ENCODE measurements around the gene SLAMF9.
A peak's percentile ranks its signal among the peaks of the same experiment; 100 is the strongest.

Gene SLAMF9

DNA sequence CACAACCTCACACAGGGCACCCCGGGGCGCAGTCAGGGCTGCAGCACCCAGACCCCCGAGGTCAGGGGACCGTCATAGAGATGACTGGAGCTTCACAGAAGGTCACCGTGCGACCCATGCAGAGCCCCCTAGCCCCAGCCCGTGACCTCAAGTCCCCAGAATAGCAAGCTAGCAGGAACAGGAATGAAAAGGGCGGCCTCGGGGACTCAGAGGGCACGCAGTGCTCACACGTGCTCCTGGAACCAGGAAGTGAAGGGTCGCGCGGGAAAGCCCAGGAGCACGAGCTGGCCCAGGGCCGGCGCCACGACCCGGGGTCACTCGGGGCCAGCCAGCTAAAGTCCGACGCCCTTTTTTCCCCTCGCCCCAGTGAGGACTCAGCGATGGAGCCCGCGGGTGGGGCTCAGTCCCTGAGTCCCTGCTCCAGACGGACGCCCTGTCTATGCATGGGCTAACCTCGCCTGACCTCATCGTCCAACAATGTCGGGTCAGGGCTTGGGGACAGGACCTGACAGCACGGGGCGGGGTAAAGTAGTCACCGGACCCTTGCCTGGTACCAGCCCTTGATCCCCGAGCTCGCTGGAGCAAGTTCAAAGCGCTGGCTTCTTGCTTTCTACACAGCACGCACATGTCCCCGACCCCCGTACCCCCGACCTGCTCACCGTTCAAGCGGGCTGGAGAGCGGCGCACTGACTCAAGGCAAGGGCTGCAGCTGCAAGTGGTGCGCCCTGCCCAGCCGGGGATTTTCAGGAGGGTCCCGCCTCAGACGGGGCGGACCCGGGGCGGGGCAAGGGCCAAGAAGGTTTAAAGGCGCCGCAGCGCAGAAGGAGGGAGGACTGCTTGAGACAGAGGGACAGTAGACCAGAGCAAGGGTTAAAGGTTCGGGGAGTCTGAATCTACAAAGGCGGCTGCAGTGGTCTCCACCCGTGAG is 29.0 kb downstream of the SLAMF9 start, which contains the start of gene TAGLN2:
Gene TAGLN2, minus strand, starts transcription at position 717 of the 928 bp plus-strand sequence. CDS start 4,998 bp downstream, outside the sequence.
- TF ChIP-seq ZFX (IDR thresholded peaks at IDR 0.05; ENCODE audit: borderline replicate concordance): no peak
- TF ChIP-seq, protein P1, sequence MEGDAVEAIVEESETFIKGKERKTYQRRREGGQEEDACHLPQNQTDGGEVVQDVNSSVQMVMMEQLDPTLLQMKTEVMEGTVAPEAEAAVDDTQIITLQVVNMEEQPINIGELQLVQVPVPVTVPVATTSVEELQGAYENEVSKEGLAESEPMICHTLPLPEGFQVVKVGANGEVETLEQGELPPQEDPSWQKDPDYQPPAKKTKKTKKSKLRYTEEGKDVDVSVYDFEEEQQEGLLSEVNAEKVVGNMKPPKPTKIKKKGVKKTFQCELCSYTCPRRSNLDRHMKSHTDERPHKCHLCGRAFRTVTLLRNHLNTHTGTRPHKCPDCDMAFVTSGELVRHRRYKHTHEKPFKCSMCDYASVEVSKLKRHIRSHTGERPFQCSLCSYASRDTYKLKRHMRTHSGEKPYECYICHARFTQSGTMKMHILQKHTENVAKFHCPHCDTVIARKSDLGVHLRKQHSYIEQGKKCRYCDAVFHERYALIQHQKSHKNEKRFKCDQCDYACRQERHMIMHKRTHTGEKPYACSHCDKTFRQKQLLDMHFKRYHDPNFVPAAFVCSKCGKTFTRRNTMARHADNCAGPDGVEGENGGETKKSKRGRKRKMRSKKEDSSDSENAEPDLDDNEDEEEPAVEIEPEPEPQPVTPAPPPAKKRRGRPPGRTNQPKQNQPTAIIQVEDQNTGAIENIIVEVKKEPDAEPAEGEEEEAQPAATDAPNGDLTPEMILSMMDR (IDR thresholded peaks at IDR 0.05): no peak
- peak within 1 kb of the TSS; percentile 95 for H3K27ac ChIP-seq

DNA sequence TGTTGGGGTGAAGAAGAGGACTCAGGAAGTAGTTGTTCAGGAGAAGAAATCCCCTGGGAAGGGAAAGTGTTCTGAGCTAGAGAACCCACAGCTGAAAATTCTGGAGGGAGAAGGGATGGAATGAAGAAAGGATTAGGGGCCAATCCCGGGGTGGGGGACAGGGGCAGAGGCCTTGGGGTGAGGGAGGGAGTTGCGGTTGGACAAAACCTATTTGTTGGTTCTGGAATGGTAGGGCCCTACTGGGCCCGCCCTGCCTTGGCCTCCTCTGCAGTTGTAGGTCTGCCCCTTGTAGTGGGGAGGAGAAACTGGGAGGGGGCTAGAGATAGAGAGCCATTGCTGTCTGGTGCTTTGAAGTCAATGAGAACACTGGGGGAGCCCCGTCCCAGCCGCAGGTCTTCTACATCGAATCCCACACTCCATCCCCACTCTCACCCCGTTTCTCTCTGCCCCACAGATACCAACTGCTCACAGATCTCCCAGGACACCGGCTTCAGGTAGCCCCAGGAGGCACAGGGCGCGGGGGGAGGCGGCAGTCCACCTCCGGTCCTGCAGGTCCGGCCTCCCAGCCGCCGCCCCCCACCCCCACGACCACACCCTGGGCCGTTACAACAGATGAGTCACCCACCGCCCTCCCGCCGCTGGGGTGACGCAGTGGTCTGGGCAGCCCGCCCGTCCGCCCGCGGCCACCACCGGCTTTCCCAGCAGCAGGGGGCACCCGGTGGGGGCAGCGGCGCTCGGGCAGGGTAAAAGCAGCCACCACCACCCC is 29.8 kb downstream of the SLAMF9 start:
- peak overlapping the region; percentile 95 for H3K27ac ChIP-seq
- TF ChIP-seq ZFX (IDR thresholded peaks at IDR 0.05; ENCODE audit: borderline replicate concordance): no peak
- TF ChIP-seq, protein P1 (IDR thresholded peaks at IDR 0.05): peak; percentile 17

DNA sequence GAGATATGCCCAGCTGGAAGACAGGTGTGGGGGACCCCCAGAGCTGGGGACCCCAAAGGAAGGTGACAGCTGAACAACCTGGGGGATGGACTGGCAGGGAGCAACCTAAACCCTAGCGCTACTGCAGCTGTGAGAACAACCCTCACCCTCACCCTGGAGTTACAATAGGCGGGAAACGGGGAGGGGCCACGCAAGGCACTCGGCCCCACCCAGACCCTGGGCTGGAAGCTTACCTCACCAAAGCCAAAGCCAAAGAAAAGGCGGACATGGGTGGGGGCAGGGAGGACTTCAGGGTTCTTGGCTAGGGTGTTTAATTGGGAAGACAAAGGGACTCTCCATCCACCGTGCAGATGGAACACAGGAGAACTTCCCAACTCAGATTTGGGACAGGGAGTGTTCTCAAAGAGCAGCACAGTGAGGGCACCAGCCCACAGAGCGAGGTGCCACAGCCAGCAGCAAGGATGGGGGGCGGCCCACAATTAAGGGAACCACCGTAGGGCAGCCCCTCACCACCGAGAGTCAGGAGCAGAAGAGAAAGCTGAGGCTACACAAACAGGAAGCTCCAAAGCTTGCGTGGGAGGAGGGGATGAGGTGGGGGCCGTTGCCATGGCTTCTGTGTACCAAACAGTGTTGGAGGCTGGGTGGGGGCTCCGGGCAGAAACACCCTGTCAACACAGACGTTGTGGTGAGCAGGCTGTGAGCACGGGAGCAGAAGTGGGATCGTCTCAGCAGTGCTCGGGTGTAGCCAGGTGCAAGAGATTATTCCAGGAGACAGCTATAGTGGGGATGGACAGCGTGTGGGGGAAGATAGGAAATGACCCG is 30.6 kb downstream of the SLAMF9 start:
- TF ChIP-seq, protein P1 (IDR thresholded peaks at IDR 0.05): no peak
- TF ChIP-seq ZFX (IDR thresholded peaks at IDR 0.05; ENCODE audit: borderline replicate concordance): no peak
- H3K27ac ChIP-seq: peak overlapping the region; percentile 95

DNA sequence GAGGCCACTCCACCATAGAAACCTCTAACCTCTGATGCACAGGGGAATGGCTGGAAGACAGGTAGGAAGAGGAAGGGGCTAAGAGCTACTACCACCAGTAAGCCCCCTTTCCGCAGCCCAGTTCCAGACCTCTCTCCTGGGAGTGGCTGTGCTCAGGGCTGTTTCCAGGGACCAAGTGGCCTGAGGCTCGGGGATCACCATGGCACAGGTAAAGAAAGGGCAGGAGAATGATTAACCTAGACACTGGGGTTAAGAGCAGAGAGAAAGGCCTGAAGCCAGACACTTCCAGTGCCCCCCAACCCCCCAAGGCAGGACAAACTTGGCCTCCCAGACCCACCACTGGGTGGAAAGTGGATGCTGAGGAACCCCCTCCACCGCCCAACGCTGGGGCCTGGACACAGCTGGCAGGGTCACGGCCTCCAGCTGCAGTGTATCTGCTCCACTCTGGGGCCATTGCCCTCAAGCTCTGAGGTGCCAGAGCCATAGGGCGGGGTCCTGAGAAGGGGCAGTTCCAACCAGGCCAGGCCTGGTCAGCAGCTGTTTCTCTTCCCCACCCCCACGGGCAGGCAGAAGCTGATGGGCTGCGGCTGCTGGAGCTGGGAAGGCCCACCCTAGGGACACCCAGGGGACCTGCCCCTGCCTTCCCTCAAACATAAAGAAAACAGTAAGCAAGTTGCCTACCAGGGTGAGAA is 31.4 kb downstream of the SLAMF9 start:
- peak overlapping the region; percentile 95 for H3K27ac ChIP-seq
- no peak for TF ChIP-seq ZFX (IDR thresholded peaks at IDR 0.05; ENCODE audit: borderline replicate concordance)
- TF ChIP-seq, protein P1 (IDR thresholded peaks at IDR 0.05): no peak

DNA sequence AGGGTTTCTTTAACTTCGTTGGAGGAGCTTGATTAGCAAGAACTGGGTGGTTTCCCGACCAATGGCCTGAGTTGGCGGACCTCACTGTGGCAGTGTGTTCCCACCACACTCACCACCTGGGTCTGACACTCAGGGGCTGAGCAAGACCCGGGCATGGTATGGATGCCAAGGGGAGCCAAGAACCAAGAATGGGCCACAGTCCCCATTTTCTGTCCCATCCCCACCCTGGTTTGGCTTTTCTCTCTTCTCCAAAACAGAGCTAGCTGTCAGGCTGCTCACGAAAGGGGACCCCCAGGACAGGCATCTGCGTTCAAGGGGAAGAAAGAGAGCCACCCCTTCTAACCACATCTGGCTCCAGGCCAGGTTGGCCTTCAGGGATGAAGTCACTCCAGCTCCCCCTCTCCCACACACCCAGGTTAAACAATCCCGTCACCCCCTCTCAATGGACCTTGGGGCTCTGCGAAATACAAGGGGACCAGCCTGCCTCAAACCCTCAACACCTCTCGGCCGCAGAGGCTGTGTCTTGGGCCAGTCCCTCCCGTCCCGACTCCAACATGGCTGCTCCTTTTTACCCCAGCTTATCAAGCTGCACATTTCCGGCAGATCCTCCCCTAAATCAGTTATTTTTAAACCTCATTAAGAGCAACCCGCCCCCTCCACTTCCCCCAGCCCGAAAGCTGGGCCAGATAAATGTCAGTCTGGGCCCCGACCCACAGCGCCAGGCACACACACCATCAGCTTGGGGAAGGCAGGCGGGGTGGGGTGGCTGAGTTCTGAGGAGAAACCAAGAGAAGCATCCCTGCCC is 32.1 kb downstream of the SLAMF9 start:
- peak overlapping the region; percentile 95; the same call in 1 of the 2 replicates for H3K27ac ChIP-seq

More for the DNA sequence above, 32.1 kb downstream of the SLAMF9 start:
- TF ChIP-seq ZFX (IDR thresholded peaks at IDR 0.05; ENCODE audit: borderline replicate concordance): no peak
- TF ChIP-seq, protein P1 (IDR thresholded peaks at IDR 0.05): no peak

All from 22Rv1 (cell line).